Mesendoderm (in vitro differentiated cells): ENCODE results near the gene ZNF423.
A peak's percentile ranks its signal among the peaks of the same experiment; 100 is the strongest.
"Not testable (repeated sequence)": the region's sequence is repeated elsewhere in the genome, so short reads cannot be mapped to it uniquely, and the experiment has no call there.

Source experiments
- DNase-seq: peaks from one replicate; pipeline ENCODE4 v3.0.0; 2013
- H2AK5ac ChIP-seq: 2 replicates; pipeline ENCODE4 v1.6.1; 2013; ENCODE audit warnings: low read length, inconsistent platforms
- H2BK120ac ChIP-seq: 2 replicates; pipeline ENCODE4 v1.6.1; 2013; ENCODE audit warnings: low read depth, mild to moderate bottlenecking, low read length, moderate library complexity, mixed read lengths
- H2BK15ac ChIP-seq: replicated peaks from 2 replicates; pipeline ENCODE4 v1.6.1; 2013; ENCODE audit warnings: low read depth, mild to moderate bottlenecking, moderate library complexity
- H2BK5ac ChIP-seq: 2 replicates; pipeline ENCODE4 v1.6.1; 2013; ENCODE audit warnings: low read length, inconsistent platforms
- H3K18ac ChIP-seq: 2 replicates; pipeline ENCODE4 v1.6.1; 2013; ENCODE audit warnings: mild to moderate bottlenecking, low read length, mixed read lengths
- H3K23ac ChIP-seq: one replicate; pipeline ENCODE4 v1.6.1; 2013; ENCODE audit warnings: low read length
- H3K27ac ChIP-seq: 2 replicates; pipeline ENCODE4 v1.5.1; 2013; ENCODE audit warnings: low read depth, mild to moderate bottlenecking, inconsistent platforms, low read length, moderate library complexity
- H3K27me3 ChIP-seq: 2 replicates; pipeline ENCODE4 v1.6.1; 2013; ENCODE audit warnings: low read length, control low read depth, mild to moderate bottlenecking, inconsistent platforms; ENCODE audit not compliant: insufficient read depth, poor library complexity
- H3K36me3 ChIP-seq: 2 replicates; pipeline ENCODE4 v1.6.1; 2013; ENCODE audit warnings: low read length, inconsistent platforms; ENCODE audit not compliant: control insufficient read depth, insufficient read depth
- H3K4ac ChIP-seq: one replicate; pipeline ENCODE4 v1.6.1; 2013; ENCODE audit warnings: low read depth, mild to moderate bottlenecking, low read length, moderate library complexity
- H3K4me1 ChIP-seq: 2 replicates; pipeline ENCODE4 v1.6.1; 2013; ENCODE audit warnings: low read depth, low read length, inconsistent platforms; ENCODE audit not compliant: control insufficient read depth
- H3K4me2 ChIP-seq: 2 replicates; pipeline ENCODE4 v1.6.1; 2013; ENCODE audit warnings: low read length
- H3K4me3 ChIP-seq: 2 replicates; pipeline ENCODE4 v1.5.1; 2013; ENCODE audit warnings: mild to moderate bottlenecking, low read length
- H3K56ac ChIP-seq: one replicate; pipeline ENCODE4 v1.6.1; 2013; ENCODE audit warnings: low read length
- H3K79me1 ChIP-seq: 2 replicates; pipeline ENCODE4 v1.6.1; 2013; ENCODE audit warnings: low read length, inconsistent platforms
- H3K79me2 ChIP-seq: 2 replicates; pipeline ENCODE4 v1.6.1; 2013; ENCODE audit warnings: mild to moderate bottlenecking, low read length; ENCODE audit not compliant: control insufficient read depth, insufficient read depth
- H3K9ac ChIP-seq: 2 replicates; pipeline ENCODE4 v1.6.1; 2013; ENCODE audit warnings: low read length, inconsistent platforms
- H4K5ac ChIP-seq: one replicate; pipeline ENCODE4 v1.6.1; 2013; ENCODE audit warnings: low read length
- H4K8ac ChIP-seq: one replicate; pipeline ENCODE4 v1.6.1; 2013; ENCODE audit warnings: low read depth, mild to moderate bottlenecking, control low read depth, low read length, moderate library complexity
- WGBS: extraction: QIAGEN DNeasy Blood & Tissue Kit; methylation state at CpG from one replicate; pipeline ENCODE4 v1.1.7; 2013; ENCODE audit warnings: low lambda C conversion rate, missing lambda C conversion rate; ENCODE audit not compliant: insufficient coverage; ENCODE audit errors: extremely low coverage; 5-methylcytosine and 5-hydroxymethylcytosine counted together

The ZNF423 gene

DNA sequence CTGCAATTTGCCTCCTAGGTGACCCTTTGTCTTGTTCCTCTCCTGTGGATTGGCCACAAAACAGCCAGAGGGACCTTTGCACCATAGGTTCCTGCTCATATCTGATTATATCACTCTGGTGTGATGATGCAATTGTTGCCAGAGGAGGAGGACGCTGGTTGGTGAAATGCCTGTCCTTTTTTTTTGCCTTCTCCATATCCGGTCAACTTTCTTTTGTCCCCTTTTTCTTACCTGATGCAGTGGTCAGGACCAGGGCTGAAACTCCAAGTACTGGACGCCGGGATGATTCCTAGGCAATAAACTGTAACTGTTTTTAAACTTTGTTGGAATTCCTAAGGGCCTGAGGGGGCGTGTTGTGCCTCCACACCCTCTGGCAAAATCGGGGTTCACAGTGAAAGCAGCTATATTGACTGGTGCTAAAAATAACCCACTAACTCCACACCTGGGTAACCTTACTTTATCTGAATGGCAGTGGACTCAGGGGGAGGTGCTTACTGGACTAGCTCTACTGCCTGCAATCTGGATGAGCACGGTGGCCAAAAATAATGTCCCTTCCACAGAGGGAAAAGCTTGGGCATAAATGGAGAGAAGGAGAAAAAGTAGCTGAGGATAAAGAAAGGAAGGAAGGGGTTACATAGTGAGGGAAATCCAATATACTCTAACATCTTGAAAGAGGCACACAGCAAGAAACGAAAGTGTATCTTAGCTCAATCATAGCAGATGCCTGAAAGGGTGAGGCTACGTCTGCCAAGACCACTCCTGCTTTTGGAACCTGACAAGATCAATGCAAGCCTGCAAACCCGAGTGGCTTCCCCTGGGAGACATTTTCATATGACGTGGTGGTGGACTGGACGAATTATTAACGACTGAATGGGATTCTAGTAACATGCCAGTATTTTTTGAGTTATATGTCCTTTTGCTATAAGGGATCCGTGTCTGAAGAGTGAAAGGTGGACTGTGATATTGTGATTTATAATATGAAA, 28.4 kb upstream of the ZNF423 start:
- Histone ChIP-seq H3K79me1 (no peaks in the 10 kb centered on the region), H3K4me2 (no peak overlapping the region), H4K8ac (peak overlapping the region; percentile 69), H2BK15ac (peak overlapping the region; percentile 27), H3K4ac (no peak overlapping the region), H3K18ac (peak overlapping the region; percentile 34), H2AK5ac (no peak overlapping the region), H3K36me3 (no peaks in the 10 kb centered on the region), H3K4me1 (peaks cover 5% of the 10 kb centered on the region), H4K5ac (no peak overlapping the region), H3K9ac (peak overlapping the region; percentile 8), H2BK5ac (no peak overlapping the region), H3K56ac (no peak overlapping the region), H3K79me2 (no peaks in the 10 kb centered on the region), H2BK120ac (no peak overlapping the region), H3K23ac (no peak overlapping the region), H3K4me3 (no peak overlapping the region), H3K27me3 (no peaks in the 10 kb centered on the region), H3K27ac (no peak overlapping the region)
- DNase-seq: peak; percentile 80
- WGBS: no CpG with 5 or more reads among the region's 14 CpGs

DNA sequence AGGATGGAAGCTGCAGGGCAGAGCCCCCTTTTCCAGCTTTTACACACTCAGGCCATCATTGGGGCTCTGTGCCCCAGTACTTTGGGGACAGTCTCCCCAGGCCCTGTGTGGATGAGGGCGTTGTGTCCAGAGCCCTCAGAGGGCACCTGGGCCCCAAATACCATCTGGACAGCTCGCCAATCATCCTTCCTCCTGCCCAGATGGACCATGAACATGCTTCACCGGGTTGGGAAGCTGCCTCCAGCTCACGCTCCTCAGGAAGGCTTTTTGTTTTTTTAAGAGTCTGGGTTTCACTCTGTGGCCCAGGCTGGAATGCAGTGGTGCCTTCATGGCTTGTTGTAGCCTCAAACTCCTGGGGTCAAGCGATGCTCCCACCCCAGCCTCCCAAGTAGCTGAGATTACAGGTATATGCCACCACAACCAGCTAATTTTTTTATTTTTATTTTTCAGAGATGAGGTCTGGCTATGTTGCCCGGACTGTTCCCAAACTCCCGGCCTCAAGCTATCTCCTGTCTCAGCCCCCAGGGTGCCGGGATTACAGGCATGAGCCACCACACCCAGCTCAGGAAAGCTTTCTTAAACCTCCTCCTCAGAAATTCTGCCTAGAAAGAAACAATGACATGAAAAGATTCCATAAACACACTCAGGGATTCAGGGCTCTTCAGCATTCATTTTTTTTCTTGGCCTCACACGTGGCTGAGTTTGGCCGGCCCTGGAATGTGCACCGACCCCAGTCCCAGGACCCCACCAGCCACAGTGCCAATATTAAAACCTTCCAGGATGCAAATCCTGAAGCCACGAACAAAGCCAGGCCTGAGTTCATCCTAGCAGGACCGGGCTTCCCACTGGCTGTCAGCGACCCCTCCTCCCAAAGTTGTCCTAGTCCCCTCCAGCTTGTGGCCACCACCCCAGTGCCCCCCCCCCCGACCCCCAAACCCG, 27.4 kb upstream of the ZNF423 start:
- H3K4me3 ChIP-seq: no peak overlapping the region
- peaks cover 5% of the 10 kb centered on the region for H3K4me1 ChIP-seq
- peak; percentile 57 for DNase-seq
- H3K9ac ChIP-seq: no peak overlapping the region
- peak overlapping the region; percentile 79 for H3K56ac ChIP-seq
- H3K79me2 ChIP-seq: no peaks in the 10 kb centered on the region
- H3K4me2 ChIP-seq: no peak overlapping the region
- H3K36me3 ChIP-seq: no peaks in the 10 kb centered on the region
- no peak overlapping the region for H2BK120ac ChIP-seq
- WGBS: no CpG with 5 or more reads among the region's 16 CpGs
- peak overlapping the region; percentile 79 for H2AK5ac ChIP-seq
- no peak overlapping the region for H2BK5ac ChIP-seq
- no peaks in the 10 kb centered on the region for H3K79me1 ChIP-seq
- no peak overlapping the region for H3K27ac ChIP-seq
- H3K27me3 ChIP-seq: no peaks in the 10 kb centered on the region
- H4K5ac ChIP-seq: no peak overlapping the region
- H3K4ac ChIP-seq: no peak overlapping the region
- peak overlapping the region; percentile 69 for H4K8ac ChIP-seq
- peak overlapping the region; percentile 34 for H3K18ac ChIP-seq
- H3K23ac ChIP-seq: no peak overlapping the region
- no peak overlapping the region for H2BK15ac ChIP-seq

- H3K56ac ChIP-seq: no peak overlapping the region
- H3K23ac ChIP-seq: no peak overlapping the region
- H3K4ac ChIP-seq: no peak overlapping the region
- WGBS: no CpG with 5 or more reads among the region's 7 CpGs
- H2BK120ac ChIP-seq: no peak overlapping the region
- no peak overlapping the region for H4K8ac ChIP-seq
- H3K36me3 ChIP-seq: no peaks in the 10 kb centered on the region
- no peak overlapping the region for H3K27ac ChIP-seq
- no peaks in the 10 kb centered on the region for H3K27me3 ChIP-seq
- no peak overlapping the region for H2BK5ac ChIP-seq
- no peak overlapping the region for H2AK5ac ChIP-seq
- DNase-seq: no peak
- no peaks in the 10 kb centered on the region for H3K79me2 ChIP-seq
- no peak overlapping the region for H3K4me3 ChIP-seq
- H3K9ac ChIP-seq: no peak overlapping the region
- H3K4me1 ChIP-seq: peaks cover 5% of the 10 kb centered on the region
- H4K5ac ChIP-seq: no peak overlapping the region
- H3K4me2 ChIP-seq: no peak overlapping the region
- H3K18ac ChIP-seq: no peak overlapping the region
- no peak overlapping the region for H2BK15ac ChIP-seq
- no peaks in the 10 kb centered on the region for H3K79me1 ChIP-seq
These were observed 26.0 kb upstream of the ZNF423 start for GRCh38 chr16:49881890-49882289.

DNA sequence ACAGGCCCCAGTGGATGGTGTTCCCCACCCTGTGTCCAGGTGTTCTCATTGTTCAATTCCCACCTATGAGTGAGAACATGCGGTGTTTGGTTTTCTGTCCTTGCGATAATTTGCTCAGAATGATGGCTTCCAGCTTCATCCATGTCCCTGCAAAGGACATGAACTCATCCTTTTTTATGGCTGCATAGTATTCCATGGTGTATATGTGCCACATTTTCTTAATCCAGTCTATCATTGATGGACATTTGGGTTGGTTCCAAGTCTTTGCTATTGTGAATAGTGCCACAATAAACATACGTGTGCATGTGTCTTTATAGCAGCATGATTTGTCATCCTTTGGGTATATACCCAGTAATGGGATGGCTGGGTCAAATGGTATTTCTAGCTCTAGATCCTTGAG, 22.6 kb upstream of the ZNF423 start:
- no CpG with 5 or more reads among the region's 3 CpGs for WGBS
- H2BK15ac ChIP-seq, H3K79me2 ChIP-seq, H3K27ac ChIP-seq, H2BK120ac ChIP-seq, H3K27me3 ChIP-seq, H3K4me3 ChIP-seq, H3K56ac ChIP-seq, H4K8ac ChIP-seq, H2AK5ac ChIP-seq, H4K5ac ChIP-seq, H3K4me2 ChIP-seq, DNase-seq, H3K4ac ChIP-seq, H3K9ac ChIP-seq, H3K79me1 ChIP-seq, H3K23ac ChIP-seq, H3K4me1 ChIP-seq, H3K36me3 ChIP-seq, H2BK5ac ChIP-seq, H3K18ac ChIP-seq: not testable (repeated sequence)

DNA sequence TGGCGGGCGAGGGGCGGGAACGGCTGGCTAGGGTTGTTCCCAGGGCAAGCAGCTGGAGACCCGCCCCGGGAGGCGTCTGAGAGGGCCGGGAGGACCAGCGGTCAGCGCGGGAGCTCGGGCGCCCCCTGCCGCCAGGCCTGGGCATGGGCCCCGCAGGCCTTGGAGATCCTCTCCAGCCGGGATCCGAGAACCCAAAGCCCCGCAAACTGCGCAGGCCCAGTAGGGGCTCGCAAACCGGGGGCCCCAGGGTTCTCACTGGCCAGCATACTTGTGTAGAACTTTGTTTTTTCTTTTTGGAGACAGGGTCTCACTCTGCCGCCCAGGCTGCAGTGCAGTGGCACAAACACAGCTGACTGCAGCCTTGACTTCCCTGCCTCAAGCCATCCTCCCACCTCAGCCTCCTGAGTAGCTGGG, 20.8 kb upstream of the ZNF423 start:
- H2AK5ac ChIP-seq: no peak overlapping the region

More for the DNA sequence above, 20.8 kb upstream of the ZNF423 start:
- H3K27me3 ChIP-seq: no peaks in the 10 kb centered on the region
- peak overlapping the region; percentile 89 for H2BK120ac ChIP-seq
- H3K79me2 ChIP-seq: no peaks in the 10 kb centered on the region
- no peak overlapping the region for H3K23ac ChIP-seq
- peak overlapping the region; percentile 57 for H2BK15ac ChIP-seq
- H3K27ac ChIP-seq: no peak overlapping the region
- peak overlapping the region; percentile 42 for H3K9ac ChIP-seq
- peak; percentile 85 for DNase-seq
- no peak overlapping the region for H3K4me2 ChIP-seq
- H4K5ac ChIP-seq: no peak overlapping the region
- H3K4ac ChIP-seq: peak overlapping the region; percentile 46
- no peak overlapping the region for H3K4me3 ChIP-seq
- H3K36me3 ChIP-seq: no peaks in the 10 kb centered on the region
- H3K56ac ChIP-seq: peak overlapping the region; percentile 88
- H3K18ac ChIP-seq: peak overlapping the region; percentile 93
- WGBS: no CpG with 5 or more reads among the region's 22 CpGs
- no peaks in the 10 kb centered on the region for H3K79me1 ChIP-seq
- no peak overlapping the region for H2BK5ac ChIP-seq
- no peak overlapping the region for H4K8ac ChIP-seq
- peaks cover 3% of the 10 kb centered on the region for H3K4me1 ChIP-seq
